ENCODE results near the gene ATAD3C.
A peak's percentile ranks its signal among the peaks of the same experiment; 100 is the strongest.
"Not testable (repeated sequence)": the region's sequence is repeated elsewhere in the genome, so short reads cannot be mapped to it uniquely, and the experiment has no call there.

ATAD3C gene

DNA sequence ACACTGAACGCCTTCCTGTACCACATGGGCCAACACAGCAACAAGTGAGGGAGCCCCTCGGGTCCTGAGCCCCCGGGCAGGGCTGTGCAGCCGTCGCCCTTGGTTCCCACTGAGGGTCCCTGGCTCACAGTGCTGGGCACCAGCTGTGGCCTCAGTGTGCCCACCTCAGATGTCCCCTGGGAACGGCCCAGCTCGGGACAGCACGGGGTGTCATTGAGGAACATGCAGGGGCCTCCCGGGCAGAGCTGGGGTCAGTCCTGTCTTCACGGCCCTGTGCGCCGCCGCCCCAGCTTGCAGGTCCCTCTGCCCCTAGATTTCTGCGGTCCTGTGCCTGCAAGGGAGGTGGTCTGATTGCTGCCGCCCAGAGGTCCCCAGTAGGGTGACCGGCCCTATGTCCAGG lies 39.7 kb downstream of the ATAD3C start:
- DNase-seq (ENCODE audit: insufficient read length, low spot score) (no peak), FAIRE-seq (no peak)
- TF ChIP-seq, protein P1, sequence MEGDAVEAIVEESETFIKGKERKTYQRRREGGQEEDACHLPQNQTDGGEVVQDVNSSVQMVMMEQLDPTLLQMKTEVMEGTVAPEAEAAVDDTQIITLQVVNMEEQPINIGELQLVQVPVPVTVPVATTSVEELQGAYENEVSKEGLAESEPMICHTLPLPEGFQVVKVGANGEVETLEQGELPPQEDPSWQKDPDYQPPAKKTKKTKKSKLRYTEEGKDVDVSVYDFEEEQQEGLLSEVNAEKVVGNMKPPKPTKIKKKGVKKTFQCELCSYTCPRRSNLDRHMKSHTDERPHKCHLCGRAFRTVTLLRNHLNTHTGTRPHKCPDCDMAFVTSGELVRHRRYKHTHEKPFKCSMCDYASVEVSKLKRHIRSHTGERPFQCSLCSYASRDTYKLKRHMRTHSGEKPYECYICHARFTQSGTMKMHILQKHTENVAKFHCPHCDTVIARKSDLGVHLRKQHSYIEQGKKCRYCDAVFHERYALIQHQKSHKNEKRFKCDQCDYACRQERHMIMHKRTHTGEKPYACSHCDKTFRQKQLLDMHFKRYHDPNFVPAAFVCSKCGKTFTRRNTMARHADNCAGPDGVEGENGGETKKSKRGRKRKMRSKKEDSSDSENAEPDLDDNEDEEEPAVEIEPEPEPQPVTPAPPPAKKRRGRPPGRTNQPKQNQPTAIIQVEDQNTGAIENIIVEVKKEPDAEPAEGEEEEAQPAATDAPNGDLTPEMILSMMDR (IDR thresholded peaks at IDR 0.05; ENCODE audit: insufficient read depth, missing control alignments): no peak

DNA sequence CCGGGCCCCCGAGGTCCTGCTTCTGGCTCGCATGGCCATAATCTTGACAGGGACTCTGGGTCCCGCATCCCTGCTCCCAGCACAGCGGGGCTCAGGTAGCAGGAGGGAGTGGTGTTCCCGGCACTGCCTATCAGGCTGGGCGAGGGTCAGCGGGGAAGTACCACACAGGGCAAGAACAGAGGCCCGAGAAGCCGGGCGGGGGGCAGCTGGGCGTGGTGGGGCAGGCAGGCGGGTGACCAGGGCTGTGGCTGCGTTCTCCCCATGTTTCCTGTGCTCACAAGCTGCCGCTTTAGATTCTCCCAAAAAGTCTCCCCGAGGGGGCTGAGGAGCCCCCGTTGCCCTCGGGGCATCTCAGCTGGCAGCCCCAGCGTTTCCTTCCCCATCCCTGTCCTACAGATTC lies 40.4 kb downstream of the ATAD3C start:
- TF ChIP-seq, protein P1 (IDR thresholded peaks at IDR 0.05; ENCODE audit: insufficient read depth, missing control alignments): no peak
- no peak for FAIRE-seq

DNA sequence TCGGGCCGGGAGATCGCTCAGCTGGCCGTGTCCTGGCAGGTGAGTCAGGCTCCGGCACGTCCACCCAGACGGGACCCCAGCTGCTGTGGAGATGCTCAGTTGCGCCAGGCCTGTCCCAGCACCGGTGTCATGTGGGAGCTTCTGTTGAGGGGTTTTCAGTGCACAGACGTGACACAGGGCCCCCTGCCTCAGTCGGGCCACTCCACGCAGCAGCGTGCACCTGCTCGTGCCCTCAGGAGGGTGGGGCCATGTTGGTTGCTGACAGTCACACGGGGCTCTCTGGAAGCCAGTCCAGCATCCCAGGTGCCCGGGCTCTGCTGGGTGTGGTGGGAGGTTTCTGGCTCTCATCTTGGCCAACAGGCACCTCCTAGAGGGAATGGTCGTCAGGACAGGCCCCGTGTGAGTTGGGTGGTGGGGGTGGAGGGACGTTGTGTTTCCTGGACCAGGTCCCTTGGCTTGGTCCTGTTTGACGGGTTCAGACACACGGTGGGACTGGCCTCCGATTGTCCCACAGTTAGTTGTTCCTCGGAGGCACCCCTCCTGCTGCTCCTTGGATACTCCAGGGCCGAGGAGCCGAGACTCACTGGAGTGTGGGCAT lies 41.2 kb downstream of the ATAD3C start:
- no peak for FAIRE-seq

More for the DNA sequence above, 40.4 kb downstream of the ATAD3C start:
- DNase-seq (ENCODE audit: insufficient read length, low spot score): no peak

DNA sequence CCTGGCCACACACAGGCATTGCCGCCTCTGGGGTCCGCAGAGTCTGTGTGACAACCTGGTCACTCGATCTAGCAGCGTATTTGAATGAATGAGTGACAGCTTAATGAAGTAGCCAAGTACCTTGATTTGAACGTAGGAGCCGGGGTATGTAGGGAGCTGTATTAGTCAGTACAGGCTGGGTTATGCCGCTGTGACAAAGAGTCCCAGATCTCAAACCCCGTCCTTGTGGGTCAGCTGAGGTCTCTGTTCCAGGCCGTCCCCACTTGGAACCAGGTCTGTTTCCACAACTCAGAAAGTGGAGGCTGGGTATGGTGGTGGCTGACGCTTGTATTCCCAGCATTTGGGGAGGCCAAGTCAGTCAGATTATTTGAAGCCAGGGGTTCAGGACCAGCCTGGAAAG lies 42.1 kb downstream of the ATAD3C start:
- DNase-seq (ENCODE audit: insufficient read length, low spot score) (no peak), FAIRE-seq (no peak)
- TF ChIP-seq, protein P1 (IDR thresholded peaks at IDR 0.05; ENCODE audit: insufficient read depth, missing control alignments): no peak

More for the DNA sequence above, 41.2 kb downstream of the ATAD3C start:
- TF ChIP-seq, protein P1 (IDR thresholded peaks at IDR 0.05; ENCODE audit: insufficient read depth, missing control alignments): no peak
- no peak for DNase-seq (ENCODE audit: insufficient read length, low spot score)

- not testable (repeated sequence) for DNase-seq (ENCODE audit: insufficient read length, low spot score); FAIRE-seq
Measured at GRCh38 chr1:1494311-1494710, 44.8 kb downstream of the ATAD3C start.

- not testable (repeated sequence) for DNase-seq (ENCODE audit: insufficient read length, low spot score); FAIRE-seq
Measured at GRCh38 chr1:1495461-1495975, 46.0 kb downstream of the ATAD3C start.

GRCh38 chr1:1504777-1505365 lies 55.4 kb downstream of the ATAD3C start:
- TF ChIP-seq, protein P1 (IDR thresholded peaks at IDR 0.05; ENCODE audit: insufficient read depth, missing control alignments): peak; percentile 47
- FAIRE-seq; DNase-seq (ENCODE audit: insufficient read length, low spot score): not testable (repeated sequence)

GRCh38 chr1:1505366-1505798 lies 55.9 kb downstream of the ATAD3C start:
- TF ChIP-seq, protein P1 (IDR thresholded peaks at IDR 0.05; ENCODE audit: insufficient read depth, missing control alignments): peak; percentile 21
- not testable (repeated sequence) for FAIRE-seq; DNase-seq (ENCODE audit: insufficient read length, low spot score)

- FAIRE-seq; DNase-seq (ENCODE audit: insufficient read length, low spot score): not testable (repeated sequence)
Measured at GRCh38 chr1:1505801-1506200, 56.3 kb downstream of the ATAD3C start.

All from D721Med (cell line).